ENCODE measurements around the gene CSF2RB.

- no peak for TF ChIP-seq CTCF (IDR thresholded peaks at IDR 0.05)
- TF ChIP-seq POLR2A (IDR thresholded peaks at IDR 0.05) = no peak
Measured at GRCh38 chr22:36938028-36938425, 24.6 kb downstream of the CSF2RB start.
